ENCODE results near the gene OSMR. TPM values are rescaled to one million over a fixed set of nuclear protein-coding genes. Genes with fewer than 3 reads are reported as not detected.

Gene OSMR
- total and polyA plus RNA-seq, 9 of the 15 experiments (the other 6 are each of a cell fraction or from before 2014, with no cell fraction given): 0.18 to 1.7 (median 0.94) TPM

GRCh38 chr5:38800515-38800914 is 45.3 kb upstream of the OSMR start (continued):
- TF ChIP-seq PRDM10 (IDR thresholded peaks at IDR 0.05; ENCODE audit: partially characterized antibody) (no peak), MCM3 (IDR thresholded peaks at IDR 0.05) (no peak), CBX8 (IDR thresholded peaks at IDR 0.05; ENCODE audit: borderline replicate concordance, extremely low read depth, low read depth, low read length, poor library complexity, severe bottlenecking) (no peak), TFE3 (CRISPR knock-in tag; IDR thresholded peaks at IDR 0.05) (no peak), BRCA1 (IDR thresholded peaks at IDR 0.05) (no peak), BRCA1 (CRISPR knock-in tag; IDR thresholded peaks at IDR 0.05) (no peak)
